CD4-positive, alpha-beta T cell treated with Interleukin-15 for 4 hours (primary cell): ENCODE results near the gene ZNF346.

Source experiments
- DNase-seq: peaks from one replicate; pipeline ENCODE4 v3.0.0-alpha.2; 2020; ENCODE audit warnings: low spot score

The ZNF346 gene

GRCh38 chr5:177117441-177118045 is 95.0 kb downstream of the ZNF346 start:
- DNase-seq = no peak

GRCh38 chr5:177122566-177122965 is 100.1 kb downstream of the ZNF346 start:
- DNase-seq = no peak

- DNase-seq = no peak
Observed at GRCh38 chr5:177123789-177124485, 101.4 kb downstream of the ZNF346 start.

GRCh38 chr5:177124486-177124991 is 102.0 kb downstream of the ZNF346 start:
- no peak for DNase-seq

GRCh38 chr5:177126771-177127170 is 104.3 kb downstream of the ZNF346 start:
- DNase-seq = no peak

GRCh38 chr5:177128551-177128981 is 106.1 kb downstream of the ZNF346 start:
- peak; percentile 60 for DNase-seq

- DNase-seq = no peak
Observed at GRCh38 chr5:177130211-177131018, 107.9 kb downstream of the ZNF346 start.
